Activated naive CD8-positive, alpha-beta T cell treated with anti-CD3 and anti-CD28 coated beads, Interleukin-2, amount 50 U/mL, for 16 hours (primary cell): ENCODE data around the gene HNRNPL.
"Not testable (repeated sequence)": the region's sequence is repeated elsewhere in the genome, so short reads cannot be mapped to it uniquely, and the experiment has no call there.

Experiments
- DNase-seq: peaks from one replicate; pipeline ENCODE4 v3.0.0-alpha.2; 2020; ENCODE audit warnings: low read depth, low spot score

HNRNPL gene

DNA sequence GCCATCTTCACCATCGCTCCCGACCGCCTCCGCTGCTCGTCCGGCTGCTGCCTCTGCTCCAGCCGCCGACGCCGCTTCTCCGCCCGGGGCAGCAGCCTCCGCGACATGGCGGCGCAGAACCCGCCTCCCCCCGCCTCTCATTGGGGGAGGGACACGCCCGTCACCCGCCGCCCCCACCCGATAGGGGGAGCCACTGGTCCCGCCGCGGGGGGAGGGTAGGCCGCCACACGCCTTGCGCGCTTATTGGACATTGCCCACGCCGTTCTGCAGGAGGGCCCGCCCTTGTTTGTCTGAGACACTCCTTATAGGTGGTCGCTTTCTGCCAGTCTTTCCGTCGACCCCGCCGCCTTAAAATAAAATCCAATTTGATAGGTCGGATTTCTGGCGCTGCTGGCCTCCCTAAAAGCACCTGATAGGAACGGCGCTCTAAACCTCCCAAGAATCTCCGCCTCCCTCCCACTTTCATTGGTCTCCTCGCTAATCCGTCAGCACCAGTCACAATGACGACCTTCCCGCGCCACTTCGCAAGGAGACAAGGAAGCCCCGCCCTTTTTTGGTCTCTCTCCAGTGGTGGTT, at the start of gene HNRNPL:
HNRNPL (minus strand) TSS at position 127 of the 576 bp plus-strand sequence; CDS start at position 107, 20 bp downstream.
- peak; percentile 98 for DNase-seq

DNA sequence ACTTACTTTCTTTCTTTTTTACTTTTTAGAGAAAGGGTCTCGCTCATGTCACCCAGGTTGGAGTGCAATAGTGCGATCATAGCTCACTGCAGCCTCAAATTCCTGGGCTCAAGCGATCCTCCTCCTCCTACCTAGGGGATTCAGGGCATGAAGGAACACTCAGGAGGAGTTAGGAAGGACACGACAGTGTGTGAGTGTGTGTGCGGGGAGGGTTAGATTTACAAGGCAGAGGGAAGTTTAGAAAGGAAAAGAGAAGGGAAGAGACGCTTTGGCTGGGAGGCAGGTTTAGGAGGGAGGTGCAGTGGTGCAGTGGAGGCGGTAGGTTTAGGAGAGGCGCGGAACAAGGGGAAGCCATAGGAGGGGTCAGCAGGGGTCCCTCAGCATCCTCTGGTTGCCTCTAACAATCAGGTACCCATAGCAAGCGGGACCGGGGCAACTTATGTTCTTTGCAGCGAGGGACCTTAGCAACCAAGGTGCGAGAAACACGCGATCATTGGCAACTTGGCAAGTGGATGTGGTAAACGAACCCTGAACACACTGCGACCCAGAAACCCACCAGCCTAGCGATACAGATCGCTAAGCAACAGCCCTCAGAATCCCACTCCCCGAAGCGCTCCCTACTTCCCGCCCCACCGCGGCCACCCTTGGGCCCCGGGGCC, 49.1 kb upstream of the HNRNPL start:
- no peak for DNase-seq

DNA sequence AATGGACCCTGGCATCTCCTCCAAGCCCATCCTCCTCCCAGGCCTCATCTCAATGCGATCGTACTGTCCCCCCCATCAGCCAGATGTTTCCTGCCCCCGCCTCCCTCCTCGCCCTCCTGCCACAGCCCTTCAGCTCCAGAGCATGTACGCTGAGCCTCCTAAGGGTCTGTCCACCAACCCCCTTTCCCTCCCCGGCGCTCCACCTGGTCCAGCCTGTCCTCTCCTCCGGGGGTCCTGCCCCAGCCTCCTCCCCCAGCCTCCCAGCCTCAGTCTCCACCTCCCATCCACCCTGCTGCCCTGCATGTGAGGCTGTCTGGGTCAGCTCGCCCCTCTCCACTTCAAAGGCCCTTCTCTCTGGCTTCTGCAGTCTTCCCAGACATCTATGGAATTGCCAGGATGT, 45.2 kb upstream of the HNRNPL start:
- DNase-seq, result no peak

- no peak for DNase-seq
These were observed 43.6 kb upstream of the HNRNPL start for GRCh38 chr19:38893341-38893771.

DNA sequence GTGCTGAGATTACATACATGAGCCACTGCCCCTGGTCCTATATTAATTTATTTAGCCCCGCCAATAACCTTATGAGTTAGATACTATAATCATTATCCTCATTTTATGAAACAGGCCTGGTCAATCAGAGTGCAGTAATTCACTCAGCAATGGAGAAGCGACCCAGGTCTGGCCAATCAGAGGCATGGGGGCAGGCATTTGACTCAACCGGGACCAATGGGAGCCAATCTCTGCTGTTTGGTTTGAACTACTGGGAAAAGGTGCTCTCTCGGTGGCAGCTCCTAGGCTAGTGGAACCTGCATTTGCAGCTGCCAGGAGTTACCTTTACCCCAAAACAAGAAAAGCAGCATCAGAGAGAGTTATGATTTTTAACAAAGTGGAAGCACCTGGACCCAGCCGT, 43.1 kb upstream of the HNRNPL start:
- DNase-seq, result no peak

- no peak for DNase-seq
These were observed 42.0 kb upstream of the HNRNPL start for GRCh38 chr19:38891771-38892170.

- DNase-seq, result no peak
These were observed 40.9 kb upstream of the HNRNPL start for GRCh38 chr19:38890686-38891085.

GRCh38 chr19:38889803-38890202, 40.0 kb upstream of the HNRNPL start:
- no peak for DNase-seq

DNA sequence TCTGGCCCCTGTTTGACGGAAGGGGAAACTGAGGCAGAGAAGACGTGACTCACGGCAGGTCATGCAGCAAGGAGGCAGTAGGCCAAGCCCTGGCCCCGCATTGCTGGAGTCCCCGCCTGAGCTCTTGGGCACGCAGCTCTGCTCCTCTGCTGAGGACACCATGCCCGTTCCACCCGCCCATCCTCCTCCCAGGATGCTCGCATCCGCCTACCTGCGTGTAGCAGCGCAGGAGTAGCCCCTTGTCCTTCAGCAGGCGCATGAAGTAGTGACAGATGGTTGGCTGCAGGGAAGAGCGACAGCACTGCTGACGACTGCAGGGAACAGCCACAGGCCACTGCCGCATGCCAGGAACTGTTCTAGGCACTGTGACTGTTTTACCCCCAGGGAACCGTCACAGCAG, 39.1 kb upstream of the HNRNPL start:
- DNase-seq, result no peak

- not testable (repeated sequence) for DNase-seq
These were observed 34.9 kb upstream of the HNRNPL start for GRCh38 chr19:38884691-38885090.

GRCh38 chr19:38883286-38883685, 33.5 kb upstream of the HNRNPL start:
- DNase-seq, result no peak

GRCh38 chr19:38880882-38881609, 31.3 kb upstream of the HNRNPL start:
- DNase-seq, result no peak

DNA sequence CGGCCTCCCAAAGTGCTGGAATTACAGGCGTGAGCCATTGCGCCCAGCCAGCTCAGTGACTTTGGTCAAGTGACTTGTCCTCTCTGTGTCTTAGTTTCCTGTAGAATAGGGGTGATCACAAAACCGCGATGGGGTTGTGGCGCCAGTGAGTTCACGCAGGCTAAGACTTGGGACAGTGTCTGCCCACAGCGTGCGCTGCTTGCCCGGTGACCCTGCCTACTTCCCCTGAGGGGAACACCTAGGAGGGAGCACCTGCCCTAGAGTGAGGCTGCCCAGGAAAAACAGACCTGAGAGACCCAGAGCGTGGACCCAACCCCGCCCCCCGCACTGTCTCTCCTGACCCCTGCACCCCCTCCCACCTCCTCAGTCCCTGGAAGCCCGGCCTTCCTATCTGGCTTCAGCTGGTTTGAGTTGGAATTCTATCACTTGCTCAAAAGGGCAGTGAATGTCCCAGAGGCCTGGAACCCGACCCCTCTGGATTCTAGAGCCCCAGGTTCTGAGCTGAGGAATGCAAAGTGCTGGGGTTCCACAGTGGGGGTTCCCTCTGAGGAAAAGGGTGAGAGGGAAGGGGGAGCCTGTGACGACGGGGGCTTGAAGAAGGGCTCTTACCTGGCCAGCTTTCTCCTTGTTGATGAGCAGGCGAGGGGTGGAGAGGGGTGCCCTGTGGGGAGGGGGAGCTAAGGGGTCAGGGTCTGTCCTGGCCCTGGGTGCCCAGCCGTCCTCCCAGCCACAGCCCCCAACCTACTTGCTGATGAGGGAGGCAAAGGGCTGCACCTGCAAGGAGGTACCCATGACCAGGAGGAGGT, 30.5 kb upstream of the HNRNPL start:
- no peak for DNase-seq

- no peak for DNase-seq
These were observed 29.6 kb upstream of the HNRNPL start for GRCh38 chr19:38879400-38879751.

DNA sequence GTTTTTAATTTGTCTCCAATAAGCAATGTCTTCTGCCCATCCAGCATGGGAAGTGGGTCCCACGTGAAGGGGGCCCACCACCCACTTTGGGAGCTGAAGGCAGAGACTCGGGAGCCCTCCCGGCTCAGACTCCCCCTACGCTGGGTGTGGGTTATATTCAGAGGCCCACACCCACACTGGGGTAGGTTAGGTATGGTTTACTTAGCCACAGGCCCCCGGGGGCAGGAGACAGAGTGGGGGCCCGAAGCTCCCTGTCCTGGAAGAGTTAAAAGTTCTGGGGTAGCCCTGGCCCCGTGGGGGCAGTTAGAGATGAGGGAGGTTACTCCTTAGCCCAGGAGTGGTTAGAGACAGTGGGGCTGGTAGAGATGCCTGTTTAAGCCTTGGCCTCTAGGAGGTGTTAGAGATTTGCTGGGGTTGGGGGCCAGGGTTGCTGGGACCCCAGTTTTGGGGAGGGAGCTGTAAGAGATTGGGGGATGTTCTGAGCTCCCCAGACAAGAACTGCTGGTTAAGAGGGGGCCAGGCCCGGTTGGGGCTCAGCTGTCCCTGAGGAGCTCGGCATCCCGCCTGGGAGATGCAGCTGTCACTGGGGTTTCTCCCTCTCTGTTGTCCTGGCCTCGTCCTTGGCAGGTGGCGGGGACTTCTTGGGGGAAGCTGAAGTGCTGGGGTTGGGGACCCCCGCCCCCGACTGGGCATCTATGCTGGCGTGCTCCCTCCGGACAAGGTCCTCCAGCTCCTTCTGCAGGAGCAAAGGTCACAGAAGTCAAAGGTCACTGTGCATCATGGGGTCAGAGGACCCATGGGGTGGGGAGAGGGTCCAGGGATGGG, 29.0 kb upstream of the HNRNPL start:
- no peak for DNase-seq

- peak; percentile 45 for DNase-seq
These were observed 28.2 kb upstream of the HNRNPL start, which contains the start of gene RINL for GRCh38 chr19:38877781-38878574. Gene RINL, minus strand, starts transcription at chr19:38878275. Its CDS starts 1,533 bp downstream, at chr19:38876742.

DNA sequence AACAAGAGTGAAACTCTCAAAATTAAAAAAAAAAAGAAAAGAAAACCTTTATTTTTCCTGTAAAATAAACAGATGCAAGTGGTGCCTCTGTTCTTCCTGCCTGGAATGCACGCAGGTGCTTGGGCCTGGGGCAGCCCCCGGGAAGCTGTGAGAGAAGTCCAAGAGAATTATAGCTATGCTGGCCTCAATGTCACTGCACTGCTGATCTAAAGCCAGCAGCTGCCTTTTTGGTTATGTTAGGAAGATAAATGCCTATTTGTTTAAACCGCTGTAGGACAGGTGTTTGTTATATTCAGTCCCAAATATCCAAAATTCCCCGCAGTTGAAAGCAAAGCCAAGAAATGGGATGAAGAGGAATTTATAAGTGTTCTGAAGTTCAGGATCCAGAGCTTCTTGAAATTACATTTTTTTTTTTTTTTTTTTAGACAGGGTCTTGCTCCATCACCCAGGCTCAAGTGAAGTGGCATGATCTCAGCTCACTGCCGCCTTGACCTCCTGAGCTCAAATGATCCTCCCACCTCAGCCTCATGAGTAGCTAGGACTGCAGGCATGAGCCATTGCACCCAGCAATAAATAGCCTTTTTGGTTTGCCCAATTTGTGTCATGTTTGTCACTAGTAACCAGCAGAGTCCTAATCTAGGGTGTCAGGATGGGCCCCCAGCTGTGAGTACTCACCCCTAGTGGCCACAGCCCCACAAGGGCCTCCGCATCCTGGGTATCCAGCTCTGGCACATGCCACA, 26.0 kb upstream of the HNRNPL start:
- DNase-seq, result no peak

GRCh38 chr19:38873400-38873799, 23.6 kb upstream of the HNRNPL start:
- not testable (repeated sequence) for DNase-seq

DNA sequence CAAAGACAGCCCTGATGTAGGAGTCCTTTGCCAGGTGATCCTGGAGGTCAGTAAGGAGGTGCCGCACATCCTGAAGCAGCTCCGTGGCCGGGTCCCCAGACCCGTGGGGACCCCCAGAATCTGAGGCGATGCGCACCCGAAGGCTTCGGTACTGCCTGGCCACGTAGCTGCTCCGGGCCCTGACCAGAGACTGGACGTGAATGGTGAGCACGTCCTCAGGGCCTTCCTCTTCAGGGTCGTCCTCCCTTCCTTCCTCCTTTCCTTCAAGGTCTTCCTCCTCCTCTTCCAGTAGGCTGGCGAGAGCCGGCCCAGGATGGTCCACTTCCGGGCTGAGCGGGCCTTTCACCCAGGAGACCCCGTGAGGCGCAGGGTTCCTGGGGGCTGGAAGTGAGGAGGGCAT, 20.8 kb upstream of the HNRNPL start:
- DNase-seq, result no peak
